Ishikawa (cell line): ENCODE results near the gene SLC24A3.

Source experiments
- EP300 ChIP-seq: IDR thresholded peaks from 2 replicates; pipeline ENCODE4 v1.6.1; 2012; ENCODE audit warnings: borderline replicate concordance
- FOXM1 ChIP-seq: IDR thresholded peaks from 2 replicates; pipeline ENCODE4 v1.6.1; 2012; ENCODE audit warnings: low read depth, borderline replicate concordance
- NFIC ChIP-seq: IDR thresholded peaks from 2 replicates; pipeline ENCODE4 v1.6.1; 2012
- RAD21 ChIP-seq: IDR thresholded peaks from 2 replicates; pipeline ENCODE4 v1.6.1; 2012; ENCODE audit warnings: low read depth
- REST ChIP-seq: IDR thresholded peaks from 2 replicates; pipeline ENCODE4 v1.6.1; 2012; ENCODE audit warnings: low read depth, mild to moderate bottlenecking
- TAF1 ChIP-seq: IDR thresholded peaks from 2 replicates; pipeline ENCODE4 v1.6.1; 2012; ENCODE audit warnings: low read depth, mild to moderate bottlenecking
- TCF12 ChIP-seq: IDR thresholded peaks from 2 replicates; pipeline ENCODE4 v1.6.1; 2012; ENCODE audit warnings: low read depth
- TEAD4 ChIP-seq: IDR thresholded peaks from 2 replicates; pipeline ENCODE4 v1.6.1; 2012
- YY1 ChIP-seq: IDR thresholded peaks from 2 replicates; pipeline ENCODE4 v1.6.1; 2012; ENCODE audit warnings: low read depth
- TF ChIP-seq, protein P1 (sequence below): IDR thresholded peaks from 2 replicates; pipeline ENCODE4 v1.6.1; 2012

GRCh38 chr20:19519466-19519865, 307.0 kb downstream of the SLC24A3 start:
- TF ChIP-seq RAD21 (no peak), REST (no peak), TEAD4 (no peak), YY1 (no peak), TCF12 (no peak), NFIC (no peak), FOXM1 (no peak), TAF1 (no peak), EP300 (no peak)
- TF ChIP-seq, protein P1, sequence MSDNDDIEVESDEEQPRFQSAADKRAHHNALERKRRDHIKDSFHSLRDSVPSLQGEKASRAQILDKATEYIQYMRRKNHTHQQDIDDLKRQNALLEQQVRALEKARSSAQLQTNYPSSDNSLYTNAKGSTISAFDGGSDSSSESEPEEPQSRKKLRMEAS: no peak
